HG03469 (cell line): ENCODE data around the gene SMPD4.
"Not testable (repeated sequence)": the region's sequence is repeated elsewhere in the genome, so short reads cannot be mapped to it uniquely, and the experiment has no call there.

Source experiments
- ATAC-seq: cut with Tn5 transposase; IDR thresholded peaks from one replicate; pipeline ENCODE4 v1.9.1; 2021; ENCODE audit warnings: mild to moderate bottlenecking, moderate library complexity, moderate number of reproducible peaks; ENCODE audit not compliant: unreplicated experiment

SMPD4 gene

DNA sequence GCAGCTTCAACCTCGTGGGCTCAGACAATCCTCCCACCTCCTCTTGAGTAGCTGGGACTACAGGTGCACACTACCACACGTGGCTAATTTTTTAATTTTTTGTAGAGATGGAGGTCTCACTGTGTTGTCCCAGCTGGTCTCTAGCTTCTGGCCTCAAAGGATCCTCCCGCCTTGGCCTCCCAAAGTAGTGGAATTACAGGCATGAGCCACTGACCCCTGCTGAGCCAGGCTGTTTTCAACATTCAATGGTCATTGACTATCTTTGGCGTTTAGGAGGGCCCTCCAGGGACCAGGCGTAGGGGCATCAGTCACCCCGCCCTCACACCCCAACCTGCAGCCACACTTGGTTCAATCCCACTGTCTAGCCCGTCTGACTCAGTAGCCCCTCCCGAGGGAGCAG is 5.9 kb upstream of the SMPD4 start:
- ATAC-seq: no peak

DNA sequence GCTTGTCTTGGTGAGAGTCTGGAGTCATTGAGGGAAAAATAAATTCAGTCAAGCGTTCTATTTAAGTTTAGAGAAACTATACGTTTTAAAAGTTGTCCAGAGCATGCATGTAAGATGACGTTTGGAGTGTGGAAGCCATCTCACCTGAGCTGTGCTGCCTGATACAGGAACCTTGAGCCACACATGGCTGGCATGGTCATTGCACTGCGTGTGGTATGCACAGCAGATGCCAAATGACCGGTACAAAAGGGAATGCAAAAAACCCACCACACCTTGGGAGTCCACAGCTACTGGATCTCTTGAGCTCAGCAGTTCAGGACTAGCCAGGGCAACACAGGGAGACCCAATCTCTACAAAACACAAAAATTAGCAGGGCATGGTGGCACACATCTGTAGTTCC is 5.0 kb upstream of the SMPD4 start:
- no peak for ATAC-seq

DNA sequence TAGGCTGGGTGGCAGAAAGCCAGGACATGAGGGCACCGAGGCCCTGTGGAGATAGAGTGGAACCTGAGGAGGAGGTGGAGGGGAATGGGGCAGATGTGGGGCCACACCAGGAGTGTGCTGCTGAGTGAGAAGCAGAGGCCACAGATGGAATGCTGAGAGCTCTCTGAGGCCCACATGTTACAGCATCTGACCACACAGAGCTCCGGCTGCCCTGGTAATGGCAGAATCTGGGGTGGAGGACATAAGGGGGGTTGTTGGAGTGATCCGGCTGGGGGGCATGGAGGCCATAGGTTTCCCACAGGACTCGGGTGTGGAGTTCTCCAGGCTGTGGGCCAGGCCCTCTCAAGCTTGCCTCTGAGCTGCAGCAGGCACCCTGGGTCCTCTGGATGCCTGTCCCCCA is 4.5 kb upstream of the SMPD4 start:
- ATAC-seq: no peak

DNA sequence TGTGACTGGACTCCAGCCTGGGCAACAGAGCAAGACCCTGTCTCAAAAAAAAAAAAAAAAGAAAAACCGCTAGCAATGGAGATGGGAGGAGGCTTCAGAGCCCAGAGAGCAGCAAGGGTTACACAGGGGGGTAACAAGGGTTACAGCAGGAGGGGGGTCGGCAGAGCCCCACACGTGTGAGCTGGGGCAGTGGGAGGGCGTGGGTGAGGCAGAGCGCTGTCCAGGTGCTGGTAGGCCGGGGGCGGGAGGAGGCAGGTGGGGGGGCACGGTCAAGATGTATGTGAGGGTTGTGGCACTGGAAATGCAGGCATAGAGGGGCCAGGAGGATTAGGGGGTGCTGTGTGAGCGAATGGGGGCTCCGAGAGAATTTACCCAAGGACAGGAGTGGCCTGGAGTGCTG is 4.0 kb upstream of the SMPD4 start:
- ATAC-seq: no peak

DNA sequence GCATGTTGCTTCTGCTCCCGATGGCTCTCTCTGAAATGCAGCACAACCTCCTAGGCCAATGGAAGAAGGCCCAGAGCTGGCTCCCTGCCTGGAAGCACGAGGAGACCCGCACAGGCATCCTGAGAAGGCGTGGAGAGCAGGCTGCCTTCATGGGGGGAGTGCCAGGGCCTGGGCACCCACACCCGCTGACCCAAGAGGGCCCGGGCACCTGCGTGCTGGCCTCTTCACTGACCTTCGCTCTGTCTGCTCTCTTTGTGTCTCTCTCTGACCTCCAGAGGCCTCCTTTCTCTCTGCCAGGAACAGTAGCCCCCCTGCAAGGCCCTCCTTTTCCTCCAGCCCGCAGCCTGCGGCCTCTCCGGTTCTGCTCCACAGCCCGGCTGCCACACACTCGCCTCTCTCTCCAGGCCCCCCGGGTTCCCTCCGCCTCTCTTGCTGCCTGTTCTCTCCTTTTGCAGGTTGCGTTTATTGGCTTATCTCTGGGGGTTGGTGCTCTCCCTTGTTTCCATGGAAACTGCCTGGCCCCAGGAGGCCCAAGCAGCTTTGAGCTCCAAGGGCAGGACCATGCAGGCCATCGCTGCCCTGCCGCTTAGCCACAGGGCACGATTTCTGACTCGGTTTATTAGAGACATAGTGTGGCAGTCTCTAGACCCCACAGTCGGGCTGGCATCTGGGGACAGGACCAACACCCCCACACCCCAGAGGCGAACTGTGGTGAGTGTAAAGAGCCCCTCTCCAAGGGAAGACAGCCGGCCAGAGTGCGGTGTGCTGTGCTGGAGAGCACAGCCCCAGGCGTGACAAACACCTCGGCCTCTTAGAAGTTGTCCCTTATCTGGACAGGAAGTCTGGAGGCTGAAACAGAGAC is 2.3 kb upstream of the SMPD4 start:
- no peak for ATAC-seq

DNA sequence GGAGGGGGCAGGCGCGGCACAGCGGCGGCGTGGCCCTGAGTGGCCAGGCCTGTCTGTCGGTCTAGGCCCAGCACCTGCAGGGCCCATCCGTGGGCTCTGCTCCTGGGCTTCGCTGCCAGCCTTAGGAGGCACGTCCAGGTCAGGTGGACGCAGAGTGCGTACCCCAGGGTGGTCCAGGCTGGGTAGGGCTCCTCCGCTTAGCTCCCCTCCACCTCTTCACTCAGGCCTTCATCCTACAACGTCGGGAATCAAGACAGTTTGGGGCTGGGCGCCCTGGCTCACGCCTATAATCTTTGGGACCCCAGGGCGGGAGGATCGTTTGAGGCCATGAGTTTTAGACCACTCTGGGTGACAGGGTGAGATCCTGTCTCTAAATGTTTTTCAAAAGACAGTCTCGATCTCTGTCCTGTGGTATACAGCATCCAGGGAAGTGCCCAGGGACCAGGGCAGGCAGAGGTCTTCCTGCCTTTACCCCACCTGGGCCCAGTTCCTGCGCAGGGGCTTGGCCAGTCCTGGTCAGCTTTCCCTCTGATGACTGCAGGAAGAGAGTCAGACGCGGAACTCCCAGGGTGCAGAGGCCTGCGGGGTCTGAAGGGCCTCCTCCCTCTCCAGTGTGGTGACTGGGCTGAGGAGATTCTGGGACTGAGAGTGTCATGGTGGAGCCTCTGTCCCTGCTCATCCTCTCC is 1.6 kb upstream of the SMPD4 start:
- ATAC-seq: not testable (repeated sequence)

DNA sequence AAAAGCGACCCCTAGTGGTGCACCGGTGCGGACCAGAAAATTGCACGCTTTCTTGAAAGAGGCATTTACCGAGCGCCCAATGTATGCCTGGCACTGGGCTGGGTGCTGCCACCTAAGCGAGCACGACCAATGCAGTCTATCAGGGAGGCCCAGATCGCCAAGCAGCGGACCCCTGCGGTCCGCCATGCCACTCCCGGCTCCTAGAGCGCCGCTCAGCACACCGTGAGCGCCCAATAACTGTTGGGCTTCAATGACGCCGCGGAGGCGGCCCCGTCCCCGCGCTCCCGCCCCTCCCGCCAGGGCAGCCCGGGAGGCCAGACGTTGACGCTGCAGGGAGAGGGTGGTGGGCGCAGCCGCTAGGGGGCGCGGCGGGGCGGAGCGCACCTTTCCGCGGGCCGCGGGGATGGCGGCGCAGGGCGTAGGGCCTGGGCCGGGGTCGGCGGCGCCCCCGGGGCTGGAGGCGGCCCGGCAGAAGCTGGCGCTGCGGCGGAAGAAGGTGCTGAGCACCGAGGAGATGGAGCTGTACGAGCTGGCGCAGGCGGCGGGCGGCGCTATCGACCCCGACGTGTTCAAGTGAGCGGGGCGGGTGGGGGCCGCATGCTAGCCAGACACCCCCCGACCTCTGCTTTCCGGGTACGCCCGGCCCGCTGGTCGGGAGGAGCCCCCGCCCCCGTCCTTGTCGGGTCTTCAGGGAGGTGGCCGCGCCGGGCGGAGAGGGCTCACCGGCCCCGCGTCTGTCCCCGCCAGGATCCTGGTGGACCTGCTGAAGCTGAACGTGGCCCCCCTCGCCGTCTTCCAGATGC is 679 bp upstream of the SMPD4 start, which contains the start of gene MZT2B:
Gene MZT2B (plus strand): TSS at position 383 of the 803 bp plus-strand sequence. CDS start 21 bp downstream, at position 404.
- peak; percentile 69 for ATAC-seq

DNA sequence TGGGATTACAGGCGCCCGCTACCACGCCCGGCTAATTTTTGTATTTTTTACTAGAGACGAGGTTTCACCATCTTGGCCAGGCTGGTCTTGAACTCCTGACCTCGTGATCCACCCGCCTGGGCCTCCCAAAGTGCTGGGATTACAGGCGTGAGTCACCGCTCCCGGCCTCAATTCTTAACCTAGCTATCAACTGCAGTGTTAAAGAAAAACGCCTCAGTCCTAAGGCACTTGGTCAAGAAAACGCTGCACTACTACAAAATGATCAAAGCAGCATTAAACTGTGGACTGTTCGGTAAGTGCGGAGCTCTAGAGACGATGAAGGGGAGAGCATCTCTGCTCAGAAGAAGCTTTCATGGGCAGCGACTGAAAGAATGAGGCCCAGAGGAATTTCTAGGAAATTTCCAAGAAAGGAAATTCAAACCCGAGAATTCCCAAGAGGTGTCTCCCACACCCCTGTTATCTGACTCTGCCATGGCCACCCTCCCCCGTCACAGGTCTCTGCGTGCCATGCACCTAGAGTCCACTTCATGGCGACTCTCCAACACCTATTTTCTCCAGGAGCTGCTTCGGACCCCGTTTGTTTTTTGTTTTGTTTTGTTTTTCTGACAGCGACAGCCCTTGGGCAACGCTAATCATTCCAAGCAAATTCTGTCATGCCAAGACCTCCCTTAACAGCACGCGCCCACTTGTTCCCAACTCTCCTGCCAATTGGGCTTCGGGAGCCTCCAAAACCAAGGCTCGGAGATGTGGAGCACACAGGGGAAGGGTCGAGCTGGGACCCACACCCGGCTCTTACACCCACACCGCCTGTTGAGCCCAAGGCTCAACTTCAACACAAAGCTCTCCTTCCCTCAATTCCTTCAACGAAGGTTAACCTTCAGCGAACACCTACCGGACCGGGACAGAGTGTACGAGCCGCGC is 738 bp downstream of the SMPD4 start:
- not testable (repeated sequence) for ATAC-seq

DNA sequence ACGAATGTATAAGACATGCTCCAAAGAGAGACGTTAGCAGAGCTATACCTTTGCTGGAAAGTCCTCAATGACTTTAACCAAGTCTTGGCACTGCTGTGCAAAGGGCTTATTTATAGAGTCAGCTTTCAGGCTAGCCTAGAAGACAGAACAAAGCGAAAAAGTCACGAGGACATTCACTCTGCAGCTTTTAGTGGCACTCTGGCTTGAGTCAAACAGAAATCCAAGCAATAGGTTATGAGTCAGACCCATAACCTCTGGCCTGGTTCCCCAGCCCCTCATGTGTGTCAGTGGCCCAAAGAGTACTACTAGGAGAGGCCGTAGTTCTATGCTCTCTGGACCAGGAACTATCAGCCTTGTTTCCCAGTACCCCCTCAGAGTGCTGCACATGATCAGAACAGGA is 6.5 kb downstream of the SMPD4 start:
- ATAC-seq: not testable (repeated sequence)

DNA sequence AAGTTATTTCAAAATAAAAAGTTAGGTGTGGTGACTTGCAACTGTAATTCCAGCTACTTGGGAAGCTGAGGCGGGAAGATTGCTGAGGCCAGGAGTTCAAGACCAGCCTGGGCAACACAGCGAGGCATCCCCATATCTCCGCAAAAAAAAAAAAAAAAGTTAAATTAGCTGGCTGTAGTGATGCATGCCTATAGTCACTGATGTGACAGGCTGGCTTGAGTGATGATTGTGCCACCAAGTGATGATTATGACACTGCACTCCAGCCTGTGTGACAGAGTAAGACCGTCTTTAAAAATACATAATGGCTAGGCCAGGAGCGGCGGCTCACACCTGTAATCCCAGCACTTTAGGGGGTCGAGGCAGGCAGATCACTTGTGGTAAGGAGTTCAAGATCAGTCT is 11.5 kb downstream of the SMPD4 start:
- ATAC-seq: no peak

DNA sequence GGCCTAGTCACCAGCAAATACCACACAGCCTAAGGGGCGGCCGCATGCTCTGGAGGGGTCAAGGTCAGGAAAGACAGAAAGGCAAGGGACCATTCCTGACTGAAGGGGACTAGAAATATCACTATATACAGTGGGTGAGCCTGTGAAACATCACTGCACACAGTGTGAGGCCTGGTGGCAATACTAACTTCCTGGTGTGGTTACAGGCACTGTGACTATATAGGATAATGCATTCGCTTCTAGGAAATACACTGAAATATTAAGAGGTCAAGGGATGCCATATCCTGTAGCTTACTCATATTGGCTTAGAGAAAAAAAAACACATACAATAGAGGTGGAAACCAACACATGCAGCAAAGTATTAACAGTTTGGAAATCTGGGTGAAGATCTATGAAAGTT is 12.2 kb downstream of the SMPD4 start:
- ATAC-seq: not testable (repeated sequence)

DNA sequence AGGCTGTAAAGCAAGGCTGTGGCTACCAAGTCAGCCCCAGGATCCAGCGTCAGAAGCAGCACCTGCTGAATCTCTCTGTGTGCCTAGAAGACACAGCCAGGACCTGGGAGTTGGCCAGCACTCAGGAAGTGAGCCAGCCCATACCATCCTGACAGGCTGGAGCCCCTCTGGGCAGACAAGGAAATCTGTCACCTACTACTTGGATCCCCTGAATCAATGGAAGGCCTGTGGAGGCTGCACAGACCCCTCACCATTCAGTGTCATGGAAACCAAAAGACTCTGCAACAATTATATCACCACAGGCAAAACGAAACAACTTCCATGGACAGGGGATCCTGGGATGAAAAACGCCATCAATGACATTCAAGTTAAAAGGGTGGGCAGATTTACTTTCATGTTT is 14.8 kb downstream of the SMPD4 start:
- not testable (repeated sequence) for ATAC-seq

DNA sequence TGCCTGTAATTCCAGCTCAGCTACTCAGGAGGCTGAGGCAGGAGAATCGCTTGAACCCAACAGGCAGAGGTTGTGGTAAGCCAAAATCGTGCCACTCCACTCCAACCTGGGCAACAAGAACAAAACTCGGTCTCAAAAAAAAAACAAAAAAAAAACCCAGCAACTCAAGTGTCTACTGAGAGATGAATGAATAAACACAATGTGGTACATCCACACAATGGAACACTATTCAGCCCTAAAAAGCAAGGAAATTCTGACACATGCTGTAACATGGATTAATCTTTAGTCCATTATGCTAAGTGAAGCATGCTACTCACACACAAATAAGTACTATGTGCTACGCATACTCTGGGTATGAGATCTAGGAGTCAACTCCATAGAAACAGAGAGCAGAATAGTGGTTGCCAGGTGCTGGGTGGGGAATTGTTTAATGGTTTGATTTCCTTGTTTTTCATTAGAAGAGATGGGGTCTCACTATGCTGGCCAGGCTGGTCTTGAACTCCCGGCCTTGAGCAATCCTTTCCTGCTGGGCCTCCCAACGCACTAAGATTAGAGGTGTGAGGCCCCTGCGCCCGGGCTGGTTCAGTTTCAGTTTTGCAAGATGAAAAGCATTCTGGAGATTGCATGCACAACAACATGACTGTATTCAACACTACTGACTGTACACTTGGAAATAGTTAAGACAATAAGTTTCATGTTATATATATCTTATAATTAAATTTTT is 15.9 kb downstream of the SMPD4 start:
- ATAC-seq: no peak

DNA sequence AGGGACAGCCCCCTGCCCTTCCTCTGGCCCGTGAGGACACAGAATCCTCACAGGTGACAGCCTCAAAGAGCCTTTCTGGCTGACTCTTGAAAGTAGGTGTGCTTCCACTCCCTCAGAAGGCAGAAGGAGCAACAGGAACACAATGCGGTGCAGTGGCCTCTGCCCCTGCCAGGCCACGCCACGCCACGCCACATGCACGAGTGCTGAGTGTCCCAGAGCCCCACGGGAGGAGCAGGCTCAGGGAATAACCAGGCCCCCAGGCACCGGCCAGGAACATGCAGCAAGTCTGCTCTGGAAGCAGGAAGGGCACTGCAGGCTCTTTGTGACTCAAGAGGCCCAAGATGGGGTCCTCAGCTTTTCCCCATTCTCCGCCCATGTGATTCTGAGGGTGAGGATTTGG is 18.4 kb downstream of the SMPD4 start:
- ATAC-seq: no peak

DNA sequence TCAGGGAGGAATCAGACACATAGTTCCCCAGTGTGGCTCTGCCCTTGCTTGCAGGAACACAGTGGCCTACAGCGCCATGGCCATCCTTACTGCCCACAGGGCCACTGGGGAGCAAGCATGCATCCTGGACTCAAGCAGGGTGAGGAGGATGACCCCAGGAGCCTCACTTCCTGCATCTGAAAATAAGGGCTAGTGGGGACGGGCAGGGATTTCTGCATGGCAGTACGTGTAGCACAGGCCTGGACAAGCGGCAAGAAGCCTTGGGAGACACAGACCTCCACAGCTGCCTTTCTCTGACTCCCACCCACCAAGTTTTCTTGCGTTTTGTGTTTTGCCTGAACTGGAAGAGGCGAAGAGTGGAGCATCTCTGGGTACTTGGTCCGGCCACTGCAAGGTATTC is 18.9 kb downstream of the SMPD4 start:
- not testable (repeated sequence) for ATAC-seq

DNA sequence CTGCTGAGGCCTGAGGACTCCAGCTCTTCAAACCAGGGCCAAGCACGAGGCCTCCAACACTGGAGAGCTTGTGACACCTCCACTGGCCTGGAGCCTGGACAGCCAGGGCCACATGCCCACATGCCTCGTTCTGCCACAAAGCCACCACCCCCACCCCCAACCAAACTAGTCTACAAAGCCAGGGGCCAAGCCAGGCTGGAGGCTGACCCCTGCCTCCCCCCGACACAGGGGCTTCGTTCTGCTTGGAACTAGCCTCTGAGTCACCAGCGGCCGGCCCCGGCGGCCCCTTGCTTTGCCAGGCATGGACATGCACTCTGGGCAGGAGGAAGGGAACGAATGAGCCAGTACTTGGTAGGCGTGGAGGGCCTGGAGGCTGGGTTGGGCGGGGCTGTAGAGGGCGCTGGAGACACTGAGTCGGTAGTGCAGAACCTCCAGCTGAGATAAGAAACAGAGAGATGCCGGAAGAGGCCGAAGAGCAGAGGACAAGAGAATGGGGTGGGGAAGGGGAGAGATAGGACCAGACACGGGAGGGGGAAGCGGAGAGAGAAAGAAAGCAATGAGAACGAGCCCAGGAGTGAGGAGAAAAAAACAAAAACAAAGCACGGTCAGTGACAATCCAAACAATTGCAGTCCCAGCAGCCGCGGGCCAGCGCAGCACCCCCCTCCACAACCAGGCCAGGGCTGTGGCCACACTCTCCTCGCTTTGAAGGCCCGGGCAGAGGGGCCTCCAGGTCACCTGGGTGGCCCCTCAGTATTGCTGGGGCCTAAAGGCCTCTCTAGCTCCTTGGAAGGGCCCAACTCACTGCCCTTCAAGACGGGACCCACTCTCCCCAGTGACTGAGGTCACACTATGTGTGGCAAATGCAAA is 20.3 kb downstream of the SMPD4 start:
- ATAC-seq: not testable (repeated sequence)

DNA sequence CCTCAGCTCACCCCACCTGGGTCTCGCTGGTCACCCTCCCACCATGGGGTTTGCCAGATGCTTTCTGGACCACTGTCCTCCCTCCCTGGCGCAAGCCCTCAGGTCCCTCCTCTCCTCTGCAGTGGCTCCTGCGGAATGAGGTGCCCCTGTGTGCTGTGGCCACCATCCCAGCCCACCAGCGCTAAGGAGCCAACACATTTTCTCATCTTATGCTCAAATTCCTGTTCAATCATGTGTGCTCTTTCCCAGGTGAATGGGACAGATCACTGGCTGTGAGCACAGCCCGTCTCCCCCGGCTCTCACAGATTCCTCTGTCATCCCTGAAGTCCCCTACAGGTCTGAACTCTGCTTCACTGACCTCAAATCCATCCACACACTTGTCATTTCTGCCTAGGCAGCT is 21.3 kb downstream of the SMPD4 start:
- ATAC-seq: no peak

DNA sequence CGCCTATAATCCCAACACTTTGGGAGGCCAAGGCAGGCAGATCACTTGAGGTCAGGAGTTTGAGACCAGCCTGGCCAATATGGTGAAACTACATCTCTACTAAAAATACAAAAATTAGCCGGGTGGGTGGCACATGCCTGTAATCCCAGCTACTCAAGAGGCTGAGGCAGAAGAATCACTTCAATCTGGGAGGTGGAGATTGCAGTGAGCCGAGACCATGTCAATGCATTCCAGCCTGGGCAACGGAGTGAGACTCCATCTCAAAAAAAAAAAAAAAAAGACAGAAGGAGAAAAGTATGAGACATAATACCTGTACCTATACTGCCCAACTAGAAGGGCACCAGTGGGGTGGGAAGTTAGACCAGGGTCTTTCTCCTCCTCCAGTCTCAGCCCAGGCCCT is 22.0 kb downstream of the SMPD4 start:
- ATAC-seq: not testable (repeated sequence)

DNA sequence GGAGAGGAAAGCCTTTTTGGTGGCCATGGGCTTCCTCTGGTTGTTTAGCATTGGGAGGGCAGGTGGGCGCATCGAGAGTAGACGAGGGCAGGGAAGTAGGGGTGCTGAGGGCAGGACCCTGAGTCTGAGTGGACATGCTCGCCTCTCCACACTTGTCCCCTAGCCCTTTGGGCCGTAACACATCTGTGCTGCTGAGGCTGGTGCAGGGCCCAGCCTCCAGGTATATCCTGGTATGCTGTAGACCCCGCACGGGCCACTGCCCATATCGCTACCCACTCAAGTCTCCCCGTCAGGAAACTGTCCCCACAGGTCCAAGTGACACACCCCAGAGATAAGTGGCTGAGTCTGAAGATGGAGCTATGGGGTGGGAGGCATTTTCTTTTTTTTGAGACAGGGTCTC is 22.8 kb downstream of the SMPD4 start:
- ATAC-seq: no peak
